H1 (cell line): Measurements from ENCODE around the gene CD300A. TPM values are rescaled to one million over a fixed set of nuclear protein-coding genes. Genes with fewer than 3 reads are reported as not detected.

ENCODE experiments used
- ATF2 ChIP-seq: IDR thresholded peaks from 2 replicates; pipeline ENCODE4 v1.6.1; 2012; ENCODE audit warnings: low read length, inconsistent platforms
- CTCF ChIP-seq, 3 experiments: IDR thresholded peaks; 1 replicate in 2 of 3; 2 replicates in 1 of 3; pipeline versions ENCODE4 v1.5.1 to v1.6.1; 2011; ENCODE audit warnings: low read length in 3 of 3, mild to moderate bottlenecking in 3 of 3, inconsistent platforms in 2 of 3, low read depth in 1 of 3, moderate library complexity in 1 of 3; ENCODE audit not compliant: insufficient read depth in 1 of 3; ENCODE audit errors: control extremely low read depth in 1 of 3
- EGR1 ChIP-seq: IDR thresholded peaks from 2 replicates; pipeline ENCODE4 v1.6.1; 2011; ENCODE audit warnings: low read depth, low read length, borderline replicate concordance
- RAD21 ChIP-seq, 2 experiments: IDR thresholded peaks in 1 of 2; conservative IDR thresholded peaks in 1 of 2; 2 replicates each; pipeline ENCODE4 v1.6.1; 2011; ENCODE audit warnings: low read depth in 2 of 2, low read length in 2 of 2, improper control_type of control experiment in 1 of 2, inconsistent platforms in 1 of 2, mild to moderate bottlenecking in 1 of 2, moderate library complexity in 1 of 2
- TBP ChIP-seq: IDR thresholded peaks from 2 replicates; pipeline ENCODE4 v1.6.1; 2011; ENCODE audit warnings: low read depth, low read length, improper control_type of control experiment
- polyA plus RNA-seq, 7 experiments: library from polyadenylated mRNA; depleted of rRNA in 3 of 7; stranded (reverse) in 5 of 7; unstranded in 2 of 7; fragments of >200 nt in 5 of 7; fragments of 200-250 nt in 2 of 7; gene quantifications; 1 replicate in 5 of 7; 2 replicates in 1 of 7; 4 replicates in 1 of 7; pipeline versions ENCODE4 v1.2.1 to v1.2.3, GENCODE V29; 2011 to 2013; ENCODE audit warnings: missing spikeins in 2 of 7, mixed read lengths in 2 of 7
- total RNA-seq: library from RNA; stranded (reverse); fragmentation: NEBNext Ultra II Directional; extraction: Animal tissue kit (Norgen Biotek cat#: 25700); gene quantifications from 2 replicates; pipeline ENCODE4 v1.2.1, GENCODE V29; 2021

The CD300A gene
- total and polyA plus RNA-seq, 2 of the 8 experiments (the other 6 are each of a cell fraction or from before 2014, with no cell fraction given) = 0.52 to 1.3 TPM

GRCh38 chr17:74466111-74466827 lies at the start of gene CD300A (continued):
- TF ChIP-seq ATF2 (no peak), EGR1 (no peak), CTCF (IDR thresholded peaks at IDR 0.05; ENCODE audit: control extremely low read depth in 1 of 3, insufficient read depth in 1 of 3, low read depth in 1 of 3, low read length in 3 of 3) (peak in 2 of 3 experiments; percentile 4 to 11; a peak in 2 of 4 replicates), TBP (0 out of 2 replicates have a peak, but pooled peaks have one; percentile 21), RAD21 (IDR thresholded peaks at IDR 0.05 in 1 of 2, conservative IDR thresholded peaks at IDR 0.05 in 1 of 2; ENCODE audit: low read depth in 2 of 2, low read length in 2 of 2) (0 out of 4 replicates have a peak, but pooled peaks of 1 of the 2 experiments have one; percentile 6)
